GM13976 (cell line): Measurements from ENCODE around the gene CLEC3B.
"Not testable (repeated sequence)": the region's sequence is repeated elsewhere in the genome, so short reads cannot be mapped to it uniquely, and the experiment has no call there.

Source experiments
- DNase-seq: peaks from one replicate; pipeline ENCODE4 v3.0.0; 2012; ENCODE audit warnings: low spot score
- CTCF ChIP-seq: IDR thresholded peaks from 2 replicates; pipeline ENCODE4 v1.5.1; 2012; ENCODE audit warnings: borderline replicate concordance, mild to moderate bottlenecking; ENCODE audit not compliant: insufficient read depth; ENCODE audit errors: extremely low read depth, missing control alignments, control extremely low read depth
- in situ Hi-C: fragments of 300-500 bp; cut with MboI; formaldehyde crosslinking; loops from one replicate; pipeline ENCODE4 v1.12.0; 2022; ENCODE audit warnings: low sequenced_read_pairs, mixed read lengths, inconsistent platforms; ENCODE audit not compliant: unreplicated experiment

CLEC3B gene

DNA sequence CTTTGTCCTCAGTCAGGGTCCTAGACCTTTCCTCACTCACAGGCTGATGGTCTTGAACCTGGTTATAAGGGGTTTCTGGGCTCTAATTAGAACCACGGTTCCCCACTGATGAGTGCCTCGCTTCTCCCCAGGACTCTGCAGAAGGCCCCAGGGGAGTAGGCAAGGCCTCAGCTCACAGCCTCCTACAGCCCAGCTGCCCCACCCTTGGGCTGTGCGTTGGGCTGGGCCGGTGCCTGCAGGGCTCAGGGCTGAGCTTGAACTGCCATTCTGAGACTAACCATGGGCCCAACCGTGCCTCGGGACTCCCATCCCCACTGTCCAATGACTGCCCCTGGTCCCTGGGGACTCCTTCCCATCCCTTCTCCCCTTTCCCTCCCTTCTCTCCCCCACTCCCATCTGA is 25.6 kb downstream of the CLEC3B start:
- no peak for DNase-seq
- TF ChIP-seq CTCF = no peak
- in situ Hi-C loops = no loop called here

GRCh38 chr3:45053805-45054195 is 27.7 kb downstream of the CLEC3B start:
- in situ Hi-C loops, DNase-seq: not testable (repeated sequence)

DNA sequence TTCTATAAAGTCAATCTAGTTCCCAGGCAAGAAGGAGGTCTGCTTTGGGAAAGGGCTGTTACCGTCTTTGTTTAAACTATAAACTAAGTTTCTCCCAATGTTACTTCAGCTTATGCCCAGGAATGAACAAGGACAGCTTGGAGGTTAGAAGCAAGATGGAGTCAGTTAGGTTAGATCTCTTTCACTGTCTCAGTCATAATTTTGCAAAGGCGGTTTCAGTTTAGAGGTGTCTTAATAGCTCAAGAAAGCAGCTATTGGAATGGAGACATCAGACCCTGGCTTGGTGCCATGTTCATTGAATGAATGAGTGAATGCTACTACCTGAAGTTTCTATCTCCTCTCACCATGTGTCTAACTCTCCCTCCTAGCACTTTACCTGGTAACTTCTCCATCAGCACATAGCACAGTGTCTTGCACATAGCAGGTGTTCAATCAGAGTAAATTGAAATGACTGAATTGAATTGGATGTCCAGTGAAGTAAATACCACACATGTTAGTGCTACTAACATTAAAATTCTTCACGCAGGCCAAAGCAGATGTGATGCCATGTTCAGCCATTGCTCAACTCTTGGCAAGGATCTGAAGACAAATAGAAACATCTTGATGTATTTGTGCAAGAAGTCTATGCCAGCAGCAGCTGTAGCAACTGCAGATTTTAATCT is 28.2 kb downstream of the CLEC3B start:
- TF ChIP-seq CTCF = no peak
- no peak for DNase-seq
- in situ Hi-C loops = no loop called here

GRCh38 chr3:45055032-45055410 is 28.9 kb downstream of the CLEC3B start:
- TF ChIP-seq CTCF = no peak
- in situ Hi-C loops = no loop called here
- DNase-seq = no peak

GRCh38 chr3:45055411-45056143 is 29.5 kb downstream of the CLEC3B start:
- no peak for TF ChIP-seq CTCF
- in situ Hi-C loops = no loop called here
- DNase-seq = no peak

DNA sequence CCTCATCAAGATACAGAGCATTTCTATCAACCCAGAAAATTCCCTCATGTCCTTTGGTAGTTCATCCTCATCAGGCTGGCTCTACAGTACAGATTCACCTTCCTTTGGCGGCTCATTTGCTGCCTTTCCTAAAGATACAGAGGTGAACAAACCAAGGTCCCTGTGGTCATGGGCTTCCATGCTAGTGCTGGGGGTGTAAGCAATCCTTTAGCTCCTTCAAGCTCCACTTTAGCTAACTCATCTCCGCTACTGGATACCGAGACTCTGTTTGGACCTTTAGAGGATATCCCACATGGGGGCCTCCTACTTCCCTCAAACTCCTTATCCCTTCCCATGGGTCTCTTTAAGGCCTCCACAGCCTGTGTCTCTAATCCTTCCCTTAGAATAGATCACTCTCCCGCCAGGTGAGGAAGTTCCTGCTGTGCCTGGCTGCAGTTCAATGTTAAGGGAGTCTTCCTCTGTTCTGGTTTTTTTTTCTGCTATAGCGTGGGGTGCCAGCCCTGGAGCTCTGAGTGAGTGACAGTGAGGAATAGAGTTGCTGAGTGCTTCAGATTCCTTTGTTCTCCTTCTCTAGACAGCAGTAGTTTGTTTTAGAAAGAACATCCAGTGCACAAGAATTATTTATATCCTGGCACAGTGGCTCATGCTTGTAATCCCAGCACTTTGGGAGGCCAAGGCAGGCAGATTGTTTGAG is 30.7 kb downstream of the CLEC3B start:
- no peak for TF ChIP-seq CTCF
- in situ Hi-C loops = no loop called here
- no peak for DNase-seq

DNA sequence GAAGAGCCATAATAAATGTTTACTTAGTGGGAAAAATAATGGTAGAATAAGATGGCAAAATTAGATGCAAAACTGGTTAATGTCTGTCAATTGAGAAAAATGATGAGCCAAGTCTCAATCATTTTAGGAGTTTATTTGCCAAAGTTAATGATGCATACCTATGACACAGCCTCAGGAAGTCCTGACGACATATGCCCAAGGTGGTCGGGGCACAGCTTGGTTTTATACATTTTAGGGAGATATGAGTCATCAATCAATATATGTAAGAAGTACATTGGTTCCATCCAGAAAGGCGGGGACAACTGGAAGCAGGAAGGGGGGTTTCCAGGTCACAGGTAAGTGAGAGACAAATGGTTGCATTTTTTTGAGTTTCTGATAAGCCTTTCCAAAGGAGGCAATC is 31.5 kb downstream of the CLEC3B start:
- no peak for TF ChIP-seq CTCF
- in situ Hi-C loops = no loop called here
- DNase-seq = no peak
